GM18909 (cell line): ENCODE data around the gene SORL1-AS1.
"Not testable (repeated sequence)": the region's sequence is repeated elsewhere in the genome, so short reads cannot be mapped to it uniquely, and the experiment has no call there.

Source experiments
- ATAC-seq: cut with Tn5 transposase; IDR thresholded peaks from one replicate; pipeline ENCODE4 v1.9.1; 2021; ENCODE audit warnings: mild to moderate bottlenecking; ENCODE audit not compliant: unreplicated experiment, poor library complexity

Gene SORL1-AS1

DNA sequence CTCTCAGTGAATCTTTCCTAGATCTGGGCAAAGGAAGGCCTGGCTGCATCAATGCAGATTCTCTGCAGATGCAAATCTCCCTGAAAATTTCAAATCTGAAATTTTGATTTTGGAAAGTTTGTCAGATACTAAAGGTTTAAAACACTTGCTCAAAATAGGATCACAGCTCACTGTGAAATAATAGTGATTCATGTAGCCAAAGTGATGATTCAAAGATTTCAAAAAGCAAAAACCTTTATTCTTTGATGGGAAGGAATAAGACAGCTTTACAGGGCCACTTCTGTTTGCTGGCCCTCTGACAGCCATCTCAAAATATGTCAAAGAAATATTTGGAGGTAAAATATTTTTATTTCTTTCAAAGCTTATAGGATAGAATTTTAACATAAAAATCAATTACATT lies 41.4 kb downstream of the SORL1-AS1 start:
- not testable (repeated sequence) for ATAC-seq

DNA sequence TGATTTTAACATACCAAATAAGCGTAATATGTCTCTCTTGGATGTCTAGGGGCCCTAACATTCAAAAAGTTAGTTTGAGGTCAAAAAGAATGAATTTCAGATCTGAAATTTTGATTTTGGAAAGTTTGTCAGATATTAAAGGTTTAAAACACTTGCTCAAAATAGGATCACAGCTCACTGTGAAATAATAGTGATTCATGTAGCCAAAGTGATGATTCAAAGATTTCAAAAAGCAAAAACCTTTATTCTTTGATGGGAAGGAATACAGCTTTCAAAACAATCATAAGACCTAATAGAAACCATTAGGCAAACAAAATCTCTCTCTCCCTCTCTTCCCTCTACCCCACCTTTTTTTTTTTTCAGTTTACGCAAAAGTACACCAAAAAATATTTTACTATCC lies 42.7 kb downstream of the SORL1-AS1 start:
- ATAC-seq: not testable (repeated sequence)

DNA sequence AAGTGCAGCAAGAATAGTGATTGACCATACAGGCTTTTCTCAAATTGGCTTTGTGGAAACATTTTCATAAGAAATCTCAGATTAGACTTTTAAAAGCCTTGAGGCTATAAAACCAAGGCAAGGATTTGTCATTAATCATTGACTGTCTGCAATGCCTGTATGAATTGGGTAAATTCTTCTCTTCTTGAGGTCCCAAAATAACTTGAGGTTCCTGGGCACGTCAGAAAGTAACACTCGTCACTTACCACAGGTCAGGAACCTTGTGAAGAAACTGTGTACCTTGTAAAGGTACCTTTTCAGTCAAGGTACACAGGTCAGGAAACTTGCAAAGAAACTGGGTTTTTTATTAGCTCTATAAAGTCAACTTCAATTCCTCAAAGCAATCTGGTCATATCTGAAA lies 43.9 kb downstream of the SORL1-AS1 start:
- no peak for ATAC-seq

DNA sequence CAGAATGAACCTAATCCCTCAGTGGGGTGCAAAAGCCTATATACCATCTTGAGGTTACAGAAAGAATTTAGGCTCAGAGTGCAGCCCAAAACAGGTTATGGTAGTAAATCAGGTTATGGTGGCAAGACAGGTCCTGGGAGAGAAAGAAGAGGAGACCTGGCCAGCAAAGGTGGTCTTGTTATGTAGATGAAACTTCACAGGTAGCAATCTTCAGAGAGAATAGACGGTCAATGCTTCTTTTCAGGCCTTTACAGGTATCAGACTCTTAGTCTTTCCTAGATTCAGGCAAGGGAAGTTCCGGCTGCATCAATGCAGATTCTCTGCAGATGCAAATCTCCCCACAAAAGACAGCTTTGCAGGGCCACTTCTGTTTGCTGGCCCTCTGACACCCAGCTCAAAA lies 46.5 kb downstream of the SORL1-AS1 start:
- ATAC-seq: no peak

DNA sequence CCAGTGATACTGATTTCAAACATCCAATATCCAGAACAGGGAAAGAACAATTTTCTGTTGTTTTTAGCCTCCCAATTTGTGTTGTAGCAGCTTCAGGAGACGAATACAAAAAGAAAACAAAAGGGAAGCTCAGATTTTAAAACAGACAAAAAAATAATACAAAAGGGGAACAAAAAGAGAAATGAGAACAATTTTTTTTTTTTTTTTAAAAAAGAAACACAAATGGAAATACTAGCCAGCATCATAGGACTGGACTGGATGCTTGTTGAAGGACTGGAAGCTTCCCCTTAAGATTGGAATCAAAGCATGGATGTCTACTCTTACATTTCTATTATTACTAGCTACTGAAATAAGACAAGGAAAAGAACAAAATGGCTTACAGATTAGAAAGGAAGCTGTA lies 47.1 kb downstream of the SORL1-AS1 start:
- no peak for ATAC-seq

DNA sequence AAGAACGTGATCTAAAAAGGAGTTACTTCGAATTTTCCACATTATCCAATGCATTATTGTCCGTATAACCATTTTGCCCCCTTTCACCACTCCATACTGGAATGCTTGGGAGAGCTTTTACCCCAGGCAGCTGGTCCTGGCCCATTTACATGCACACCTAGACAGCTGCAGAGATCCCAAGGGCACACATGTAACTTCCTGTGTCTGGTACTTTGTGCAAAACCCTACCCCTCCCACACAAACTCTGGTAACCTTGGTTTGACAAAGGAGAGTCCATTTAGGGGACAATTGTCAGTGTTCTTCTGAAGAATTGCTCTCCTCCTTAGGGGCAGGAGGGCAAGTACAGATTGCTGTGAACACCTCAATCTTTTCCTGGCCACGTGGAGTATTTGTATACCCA lies 58.0 kb downstream of the SORL1-AS1 start:
- no peak for ATAC-seq

- ATAC-seq: no peak
Observed at GRCh38 chr11:121393855-121394254, 58.9 kb downstream of the SORL1-AS1 start.

- no peak for ATAC-seq
Observed at GRCh38 chr11:121391914-121392313, 60.9 kb downstream of the SORL1-AS1 start.

- no peak for ATAC-seq
Observed at GRCh38 chr11:121389651-121390050, 63.1 kb downstream of the SORL1-AS1 start.
